Loucy (cell line): ENCODE results near the gene S100A6.

Experiments used
- EZH2phosphoT487 ChIP-seq: fragments of 200-600 bp; IDR thresholded peaks from 2 replicates; pipeline ENCODE4 v1.6.1; 2018; ENCODE audit warnings: antibody characterized with exemption, mild to moderate bottlenecking, moderate library complexity, borderline replicate concordance
- TF ChIP-seq, protein P1 (sequence below): fragments of 200-600 bp; sonication (generic); conservative IDR thresholded peaks from 2 replicates; pipeline ENCODE4 v1.5.1; 2014; ENCODE audit warnings: mild to moderate bottlenecking, antibody characterized with exemption, low read length

DNA sequence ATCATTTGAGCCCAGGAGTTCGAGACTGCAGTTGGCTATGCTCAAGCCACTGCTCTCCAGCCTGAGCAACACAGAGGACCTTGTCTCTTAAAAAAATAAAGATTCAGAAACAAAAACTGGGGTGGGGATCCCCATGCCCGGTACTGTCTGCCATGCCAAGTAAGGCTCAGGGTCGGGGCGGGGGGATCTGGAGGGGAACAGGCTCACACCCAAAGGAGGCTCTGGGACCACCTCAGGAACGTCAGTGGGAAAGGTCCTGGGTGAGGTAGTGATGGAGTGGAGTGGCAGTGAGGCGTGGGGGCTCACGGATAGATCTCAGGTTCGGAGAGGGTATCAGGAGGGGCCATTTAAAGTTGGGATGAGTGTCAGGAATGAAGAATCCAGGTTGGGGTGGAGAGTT lies 10.6 kb upstream of the S100A6 start:
- no peak for TF ChIP-seq EZH2phosphoT487
- TF ChIP-seq, protein P1, sequence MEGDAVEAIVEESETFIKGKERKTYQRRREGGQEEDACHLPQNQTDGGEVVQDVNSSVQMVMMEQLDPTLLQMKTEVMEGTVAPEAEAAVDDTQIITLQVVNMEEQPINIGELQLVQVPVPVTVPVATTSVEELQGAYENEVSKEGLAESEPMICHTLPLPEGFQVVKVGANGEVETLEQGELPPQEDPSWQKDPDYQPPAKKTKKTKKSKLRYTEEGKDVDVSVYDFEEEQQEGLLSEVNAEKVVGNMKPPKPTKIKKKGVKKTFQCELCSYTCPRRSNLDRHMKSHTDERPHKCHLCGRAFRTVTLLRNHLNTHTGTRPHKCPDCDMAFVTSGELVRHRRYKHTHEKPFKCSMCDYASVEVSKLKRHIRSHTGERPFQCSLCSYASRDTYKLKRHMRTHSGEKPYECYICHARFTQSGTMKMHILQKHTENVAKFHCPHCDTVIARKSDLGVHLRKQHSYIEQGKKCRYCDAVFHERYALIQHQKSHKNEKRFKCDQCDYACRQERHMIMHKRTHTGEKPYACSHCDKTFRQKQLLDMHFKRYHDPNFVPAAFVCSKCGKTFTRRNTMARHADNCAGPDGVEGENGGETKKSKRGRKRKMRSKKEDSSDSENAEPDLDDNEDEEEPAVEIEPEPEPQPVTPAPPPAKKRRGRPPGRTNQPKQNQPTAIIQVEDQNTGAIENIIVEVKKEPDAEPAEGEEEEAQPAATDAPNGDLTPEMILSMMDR, result no peak
